Measurements from ENCODE around the gene ENPP7.

The ENPP7 gene

DNA sequence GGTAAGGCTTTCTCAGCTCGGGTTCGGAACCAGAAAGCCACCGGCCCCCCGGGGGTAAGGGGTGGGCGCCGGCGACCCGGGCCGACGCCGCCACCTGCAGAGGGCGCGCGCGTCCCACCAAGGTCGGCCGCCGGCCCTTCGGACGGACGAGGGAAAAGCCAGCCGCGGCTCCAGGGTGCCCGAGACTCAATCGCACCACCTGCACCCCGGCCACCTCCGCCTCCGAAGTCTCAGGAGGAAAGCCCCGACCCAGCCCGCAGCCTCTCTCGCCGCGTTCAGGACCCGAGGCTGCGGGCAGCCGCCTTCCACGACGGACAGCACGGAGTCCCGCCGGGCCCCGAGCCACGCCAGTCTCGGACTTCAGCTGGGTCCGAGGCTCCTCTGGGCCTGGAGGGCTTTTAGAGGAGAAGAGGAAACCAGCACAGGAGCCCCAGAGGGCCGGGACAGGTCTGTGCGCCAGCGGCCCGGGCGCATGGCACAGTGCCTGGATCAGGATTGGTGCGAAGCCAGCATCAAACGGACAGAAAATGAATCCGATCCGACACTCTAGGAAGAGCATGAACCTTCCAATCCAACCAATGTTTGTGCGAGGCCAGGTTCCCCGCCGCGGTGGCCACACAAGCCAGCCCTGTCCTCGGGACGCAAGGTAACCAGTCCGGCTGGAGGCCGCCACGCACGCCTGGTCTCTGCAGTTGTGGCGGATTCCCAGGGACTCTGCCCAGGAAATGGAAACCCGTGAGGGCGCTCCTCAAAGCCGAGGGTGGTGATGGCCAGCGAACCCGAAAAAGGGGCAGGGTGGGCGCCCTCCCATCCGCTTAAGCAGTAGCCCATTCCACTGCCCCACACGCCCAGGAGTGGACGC is 59.4 kb downstream of the ENPP7 start:
- Histone ChIP-seq H3K4me1 (ENCODE audit: control insufficient read depth, insufficient read depth, low read length, unreplicated experiment) (peaks cover 10% of the 10 kb centered on the region), H3K27ac (ENCODE audit: low read depth, low read length) (no peak overlapping the region), H3K4me3 (ENCODE audit: low read depth, low read length) (no peak overlapping the region), H2AFZ (ENCODE audit: low read length, unreplicated experiment) (peak overlapping the region; percentile 27), H3K27me3 (ENCODE audit: insufficient read depth, low read length) (peaks cover 56% of the 10 kb centered on the region), H3K79me2 (ENCODE audit: control insufficient read depth, insufficient read depth, low read length, unreplicated experiment) (no peaks in the 10 kb centered on the region), H3K36me3 (ENCODE audit: insufficient read depth, low read length) (no peaks in the 10 kb centered on the region)

GRCh38 chr17:79790805-79791734 is 60.3 kb downstream of the ENPP7 start:
- Histone ChIP-seq H3K27me3 (ENCODE audit: insufficient read depth, low read length) (peaks cover 56% of the 10 kb centered on the region), H3K4me3 (ENCODE audit: low read depth, low read length) (no peak overlapping the region), H3K79me2 (ENCODE audit: control insufficient read depth, insufficient read depth, low read length, unreplicated experiment) (no peaks in the 10 kb centered on the region), H2AFZ (ENCODE audit: low read length, unreplicated experiment) (no peak overlapping the region), H3K27ac (ENCODE audit: low read depth, low read length) (no peak overlapping the region), H3K4me1 (ENCODE audit: control insufficient read depth, insufficient read depth, low read length, unreplicated experiment) (peaks cover 12% of the 10 kb centered on the region), H3K36me3 (ENCODE audit: insufficient read depth, low read length) (no peaks in the 10 kb centered on the region)

DNA sequence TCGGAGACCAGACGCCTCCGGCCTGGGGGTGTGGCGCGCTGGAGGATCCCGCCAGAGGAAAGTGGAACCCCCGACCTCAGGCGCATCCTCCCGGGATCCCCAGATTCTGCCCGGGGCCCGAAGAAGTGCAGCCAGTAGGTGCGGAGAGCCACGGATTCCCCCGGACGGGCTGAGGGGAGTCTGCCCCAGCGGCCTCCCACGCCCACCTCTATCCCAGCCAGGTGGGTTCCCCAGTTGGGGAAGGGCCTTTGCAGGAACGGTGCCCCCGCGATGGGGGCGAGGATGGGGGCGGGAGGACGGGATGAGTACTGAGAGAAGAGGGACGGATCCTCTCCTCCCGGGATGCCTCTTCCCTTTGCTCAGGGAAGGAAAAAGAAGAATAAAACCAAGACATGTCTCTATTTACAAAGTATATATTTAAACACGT is 61.0 kb downstream of the ENPP7 start:
- H3K79me2 ChIP-seq (ENCODE audit: control insufficient read depth, insufficient read depth, low read length, unreplicated experiment): no peaks in the 10 kb centered on the region

More for the DNA sequence above, 61.0 kb downstream of the ENPP7 start:
- Histone ChIP-seq H2AFZ (ENCODE audit: low read length, unreplicated experiment) (no peak overlapping the region), H3K27me3 (ENCODE audit: insufficient read depth, low read length) (peaks cover 56% of the 10 kb centered on the region), H3K4me1 (ENCODE audit: control insufficient read depth, insufficient read depth, low read length, unreplicated experiment) (peaks cover 15% of the 10 kb centered on the region), H3K36me3 (ENCODE audit: insufficient read depth, low read length) (no peaks in the 10 kb centered on the region), H3K27ac (ENCODE audit: low read depth, low read length) (no peak overlapping the region), H3K4me3 (ENCODE audit: low read depth, low read length) (peak overlapping the region; percentile 75; the same call in 1 of the 2 replicates)

Measured in ACC112 (cell line).